Endothelial cell of umbilical vein (primary cell): Measurements from ENCODE around the gene GOLGA1. TPM values are rescaled to one million over a fixed set of nuclear protein-coding genes. Genes with fewer than 3 reads are reported as not detected.

Source experiments
- BruUV-seq: library from RNA; stranded (reverse); fragments of 400-500 nt; replicated peaks from 2 replicates; lab custom pipeline; 2021; lab: Mats Ljungman, UMichigan
- CTCF ChIA-PET: fragments of 300-600, 350-600 bp; sonication (Branson Sonifier 250); formaldehyde crosslinking; loops from one replicate; lab custom pipeline; 2021; ENCODE audit warnings: antibody characterized with exemption, inconsistent platforms; lab: Charles Lee
- POLR2A ChIA-PET: fragments of 300-600, 350-600 bp; sonication (Branson Sonifier 250); formaldehyde crosslinking; loops from one replicate; lab custom pipeline; 2021; ENCODE audit warnings: antibody characterized with exemption, inconsistent platforms; lab: Charles Lee
- DNase-seq: peaks from one replicate; pipeline ENCODE4 v3.0.0-alpha.2; 2011; ENCODE audit warnings: low read depth, low spot score
- FAIRE-seq: peaks from 2 replicates; lab custom pipeline; 2011; peaks lifted over from hg19 to GRCh38; lab: Jason Lieb, UNC
- H2AFZ ChIP-seq: 2 replicates; pipeline ENCODE4 v1.6.0; 2012; ENCODE audit warnings: low read depth, low read length, control low read depth, inconsistent platforms
- H3K27ac ChIP-seq: 2 replicates; pipeline ENCODE4 v1.5.1; 2011; ENCODE audit warnings: low read depth, mild to moderate bottlenecking, control low read depth, low read length, moderate library complexity; ENCODE audit not compliant: insufficient read depth
- H3K27me3 ChIP-seq, 2 experiments: 2 replicates each; pipeline versions ENCODE4 v1.6.0 to v1.6.1; 2011; ENCODE audit warnings: low read length in 2 of 2, mixed read lengths in 1 of 2; ENCODE audit not compliant: control insufficient read depth in 2 of 2, insufficient read depth in 2 of 2
- H3K36me3 ChIP-seq, 2 experiments: 2 replicates in 1 of 2; 3 replicates in 1 of 2; pipeline ENCODE4 v1.5.1; 2011; ENCODE audit warnings: low read length in 2 of 2, mild to moderate bottlenecking in 1 of 2, moderate library complexity in 1 of 2; ENCODE audit not compliant: control insufficient read depth in 2 of 2, insufficient read depth in 2 of 2; ENCODE audit errors: extremely low read depth in 1 of 2
- H3K4me1 ChIP-seq: 3 replicates; pipeline ENCODE4 v1.5.1; 2011; ENCODE audit warnings: mild to moderate bottlenecking, low read length; ENCODE audit not compliant: control insufficient read depth, insufficient read depth; ENCODE audit errors: extremely low read depth
- H3K4me2 ChIP-seq: 2 replicates; pipeline ENCODE4 v1.6.1; 2011; ENCODE audit warnings: low read length, control low read depth, mixed read lengths; ENCODE audit not compliant: insufficient read depth
- H3K4me3 ChIP-seq, 3 experiments: fragments of 200-600 bp in 1 of 3; sonication (generic), shearing (Covaris generic) in 1 of 3; replicated peaks in 1 of 3; 2 replicates each; pipeline ENCODE4 v1.5.1; 2011 to 2016; ENCODE audit warnings: control low read depth in 3 of 3, low read length in 3 of 3, mild to moderate bottlenecking in 2 of 3, inconsistent platforms in 1 of 3, low read depth in 1 of 3, moderate library complexity in 1 of 3; ENCODE audit not compliant: insufficient read depth in 1 of 3
- H3K79me2 ChIP-seq: 2 replicates; pipeline ENCODE4 v1.6.0; 2012; ENCODE audit warnings: low read length, inconsistent platforms; ENCODE audit not compliant: control insufficient read depth, insufficient read depth
- H3K9ac ChIP-seq: replicated peaks from 2 replicates; pipeline ENCODE3; 2011; ENCODE audit warnings: low read length, control low read depth; ENCODE audit not compliant: insufficient read depth; ENCODE audit errors: extremely low read depth
- H3K9me1 ChIP-seq: replicated peaks from 3 replicates; pipeline ENCODE4 v1.6.0; 2011; ENCODE audit warnings: mild to moderate bottlenecking, low read length; ENCODE audit not compliant: control insufficient read depth, insufficient read depth; ENCODE audit errors: extremely low read depth
- H3K9me3 ChIP-seq: replicated peaks from 2 replicates; pipeline ENCODE4 v1.5.1; 2012; ENCODE audit warnings: low read length, inconsistent platforms; ENCODE audit not compliant: control insufficient read depth, insufficient read depth
- H4K20me1 ChIP-seq: replicated peaks from 2 replicates; pipeline ENCODE3; 2011; ENCODE audit warnings: mild to moderate bottlenecking, low read length; ENCODE audit not compliant: control insufficient read depth, insufficient read depth; ENCODE audit errors: extremely low read depth
- EZH2 ChIP-seq: IDR thresholded peaks from 2 replicates; pipeline ENCODE4 v1.6.1; 2012; ENCODE audit warnings: borderline replicate concordance, low read depth, mild to moderate bottlenecking, moderate library complexity, low read length, inconsistent platforms; ENCODE audit not compliant: severe bottlenecking
- FOS ChIP-seq: IDR thresholded peaks from 2 replicates; pipeline ENCODE4 v1.6.1; 2011; ENCODE audit warnings: mild to moderate bottlenecking, low read length, moderate library complexity, borderline replicate concordance; ENCODE audit not compliant: insufficient read depth
- GATA2 ChIP-seq: IDR thresholded peaks from 2 replicates; pipeline ENCODE4 v1.7.0; 2011; ENCODE audit warnings: low read depth, mild to moderate bottlenecking, moderate library complexity, mixed read lengths, low read length; ENCODE audit not compliant: insufficient read length, insufficient read depth
- JUN ChIP-seq: IDR thresholded peaks from 2 replicates; pipeline ENCODE4 v1.6.1; 2011; ENCODE audit warnings: borderline replicate concordance, low read depth; ENCODE audit not compliant: insufficient read length, insufficient read depth
- MAX ChIP-seq: IDR thresholded peaks from 2 replicates; pipeline ENCODE4 v1.6.1; 2011; ENCODE audit not compliant: insufficient read depth, insufficient read length
- MYC ChIP-seq: IDR thresholded peaks from one replicate; pipeline ENCODE4 v1.6.1; 2011; ENCODE audit warnings: mild to moderate bottlenecking, low read depth, low read length
- POLR2A ChIP-seq: IDR thresholded peaks from 2 replicates; pipeline ENCODE4 v1.6.1; 2012; ENCODE audit warnings: low read depth, mild to moderate bottlenecking, control low read depth, low read length
- POLR2AphosphoS5 ChIP-seq: IDR thresholded peaks from 2 replicates; pipeline ENCODE4 v1.6.1; 2012; ENCODE audit warnings: low read depth, mild to moderate bottlenecking, control low read depth, low read length, moderate library complexity; ENCODE audit not compliant: insufficient read depth
- dilution Hi-C: fragments of 300-500 bp; cut with MboI; formaldehyde crosslinking; loops from one replicate; pipeline ENCODE4 v1.15.0; 2019; ENCODE audit warnings: low sequenced_read_pairs; ENCODE audit not compliant: extremely low pct_ligation_motif_present
- intact Hi-C: fragments of 100-400 bp; cut with micrococcal nuclease; formaldehyde crosslinking; loops from one replicate; pipeline ENCODE4 v1.10.0; 2022
- polyA plus RNA-seq, 4 experiments: library from polyadenylated mRNA; depleted of rRNA in 3 of 4; stranded (reverse) in 3 of 4; unstranded in 1 of 4; fragments of >200 nt; gene quantifications; 2 replicates each; pipeline versions ENCODE4 v1.2.1 to v1.2.3, GENCODE V29; 2011 to 2012; ENCODE audit warnings: missing spikeins in 1 of 4
- total RNA-seq: library from RNA; stranded (reverse); gene quantifications from 2 replicates; pipeline ENCODE4 v1.2.3, GENCODE V29; 2021
- TF ChIP-seq, protein P1 (sequence below), 2 donors: IDR thresholded peaks; 1 replicate in 1 of 2; 2 replicates in 1 of 2; pipeline ENCODE4 v1.5.1; 2011; ENCODE audit warnings: low read length in 2 of 2, mild to moderate bottlenecking in 2 of 2, moderate library complexity in 2 of 2, control low read depth in 1 of 2, inconsistent platforms in 1 of 2, low read depth in 1 of 2; ENCODE audit not compliant: insufficient read depth in 1 of 2; ENCODE audit errors: extremely low read depth in 1 of 2

Gene GOLGA1
- total and polyA plus RNA-seq, 2 donors (not counting 3 experiments of a cell fraction or from before 2014, with no cell fraction given) = 13.1 to 19.9 TPM

DNA sequence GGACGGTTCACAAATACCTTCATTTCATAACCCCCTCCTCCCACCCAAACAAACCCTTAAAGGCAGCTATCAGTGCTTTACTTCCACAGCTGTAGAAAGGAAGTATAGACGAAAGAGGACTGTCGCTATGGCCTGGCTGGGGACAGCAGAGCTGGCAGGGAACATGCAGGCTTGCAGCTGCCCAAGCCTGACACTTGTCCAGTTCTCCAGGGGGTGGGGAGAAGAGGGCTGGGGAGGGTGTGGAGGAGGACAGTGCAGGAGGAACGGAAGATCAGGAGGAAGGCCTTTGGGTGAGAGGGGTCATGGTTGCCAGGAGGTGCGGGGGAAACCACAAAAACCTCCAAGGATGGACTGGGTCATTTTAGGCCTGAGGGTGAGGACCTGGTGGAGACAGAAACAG lies 53.1 kb downstream of the GOLGA1 start:
- no peak overlapping the region for H3K4me2 ChIP-seq
- H3K27ac ChIP-seq = no peak overlapping the region
- H3K36me3 ChIP-seq = peaks cover 0 to 33% of the 10 kb centered on the region in 2 experiments
- DNase-seq (no peak), FAIRE-seq (no peak)
- no peaks in the 10 kb centered on the region for H3K27me3 ChIP-seq
- no peak overlapping the region for H3K9ac ChIP-seq
- H4K20me1 ChIP-seq = no peaks in the 10 kb centered on the region
- ChIA-PET CTCF (no interaction called here), POLR2A (no interaction called here)
- H3K79me2 ChIP-seq = no peaks in the 10 kb centered on the region
- H2AFZ ChIP-seq = no peak overlapping the region
- dilution Hi-C loops (no loop called here), intact Hi-C loops (no loop called here)
- no peak overlapping the region for H3K4me3 ChIP-seq
- H3K4me1 ChIP-seq = no peaks in the 10 kb centered on the region
- H3K9me1 ChIP-seq = no peaks in the 10 kb centered on the region
- TF ChIP-seq POLR2AphosphoS5 = no peak
- TF ChIP-seq FOS = no peak
- TF ChIP-seq, protein P1, sequence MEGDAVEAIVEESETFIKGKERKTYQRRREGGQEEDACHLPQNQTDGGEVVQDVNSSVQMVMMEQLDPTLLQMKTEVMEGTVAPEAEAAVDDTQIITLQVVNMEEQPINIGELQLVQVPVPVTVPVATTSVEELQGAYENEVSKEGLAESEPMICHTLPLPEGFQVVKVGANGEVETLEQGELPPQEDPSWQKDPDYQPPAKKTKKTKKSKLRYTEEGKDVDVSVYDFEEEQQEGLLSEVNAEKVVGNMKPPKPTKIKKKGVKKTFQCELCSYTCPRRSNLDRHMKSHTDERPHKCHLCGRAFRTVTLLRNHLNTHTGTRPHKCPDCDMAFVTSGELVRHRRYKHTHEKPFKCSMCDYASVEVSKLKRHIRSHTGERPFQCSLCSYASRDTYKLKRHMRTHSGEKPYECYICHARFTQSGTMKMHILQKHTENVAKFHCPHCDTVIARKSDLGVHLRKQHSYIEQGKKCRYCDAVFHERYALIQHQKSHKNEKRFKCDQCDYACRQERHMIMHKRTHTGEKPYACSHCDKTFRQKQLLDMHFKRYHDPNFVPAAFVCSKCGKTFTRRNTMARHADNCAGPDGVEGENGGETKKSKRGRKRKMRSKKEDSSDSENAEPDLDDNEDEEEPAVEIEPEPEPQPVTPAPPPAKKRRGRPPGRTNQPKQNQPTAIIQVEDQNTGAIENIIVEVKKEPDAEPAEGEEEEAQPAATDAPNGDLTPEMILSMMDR (IDR thresholded peaks at IDR 0.05; ENCODE audit: extremely low read depth in 1 of 2, insufficient read depth in 1 of 2, low read depth in 1 of 2, low read length in 2 of 2) = no peak
- no peak for TF ChIP-seq MAX
- no peak for TF ChIP-seq GATA2
- no peak for TF ChIP-seq JUN
- no peak for TF ChIP-seq MYC
- no peak for TF ChIP-seq POLR2A
- TF ChIP-seq EZH2 = no peak
- H3K9me3 ChIP-seq = no peaks in the 10 kb centered on the region
- BruUV-seq = no TSS peak
